GM19351 (cell line): ENCODE results near the gene RCL1.
"Not testable (repeated sequence)": the region's sequence is repeated elsewhere in the genome, so short reads cannot be mapped to it uniquely, and the experiment has no call there.

Source experiments
- ATAC-seq: cut with Tn5 transposase; IDR thresholded peaks from one replicate; pipeline ENCODE4 v1.9.1; 2021; ENCODE audit warnings: mild to moderate bottlenecking, moderate library complexity; ENCODE audit not compliant: unreplicated experiment

Gene RCL1

DNA sequence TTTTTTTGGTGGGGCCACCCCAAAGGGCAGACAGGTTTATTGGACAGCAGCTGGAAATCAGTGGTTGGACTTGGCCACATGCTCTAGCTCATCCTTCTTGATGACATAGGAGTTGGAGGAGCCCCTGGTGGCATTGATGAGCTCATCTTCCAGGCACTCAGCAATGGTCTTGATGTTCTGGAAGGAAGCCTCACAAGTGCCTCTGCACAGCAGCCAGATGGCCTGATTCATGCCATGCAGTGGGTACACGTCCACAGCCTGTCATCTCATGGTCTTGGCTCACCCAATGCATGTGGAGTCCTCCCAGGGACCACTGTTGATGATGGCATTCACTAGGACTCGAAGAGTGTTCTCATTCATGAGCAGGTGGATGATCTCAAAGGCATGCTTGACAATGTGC, 11.3 kb upstream of the RCL1 start:
- ATAC-seq: no peak

DNA sequence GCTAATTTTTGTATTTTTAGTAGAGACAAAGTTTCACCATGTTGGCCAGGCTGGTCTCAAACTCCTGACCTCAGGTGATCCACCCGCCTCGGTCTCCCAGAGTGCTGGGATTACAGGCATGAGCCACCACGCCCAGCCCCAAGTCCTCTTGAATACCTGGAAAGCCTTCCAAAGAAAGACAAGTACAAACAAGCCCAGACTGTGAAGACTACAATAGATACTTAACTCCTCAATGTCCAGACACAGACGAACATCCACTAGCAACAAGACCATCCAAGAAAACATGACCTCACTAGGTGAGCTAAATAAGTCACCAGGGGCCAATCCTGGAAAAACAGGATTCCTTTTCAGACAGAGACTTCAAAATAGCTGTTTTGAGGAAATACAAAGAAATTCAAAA, 9.6 kb upstream of the RCL1 start:
- not testable (repeated sequence) for ATAC-seq

DNA sequence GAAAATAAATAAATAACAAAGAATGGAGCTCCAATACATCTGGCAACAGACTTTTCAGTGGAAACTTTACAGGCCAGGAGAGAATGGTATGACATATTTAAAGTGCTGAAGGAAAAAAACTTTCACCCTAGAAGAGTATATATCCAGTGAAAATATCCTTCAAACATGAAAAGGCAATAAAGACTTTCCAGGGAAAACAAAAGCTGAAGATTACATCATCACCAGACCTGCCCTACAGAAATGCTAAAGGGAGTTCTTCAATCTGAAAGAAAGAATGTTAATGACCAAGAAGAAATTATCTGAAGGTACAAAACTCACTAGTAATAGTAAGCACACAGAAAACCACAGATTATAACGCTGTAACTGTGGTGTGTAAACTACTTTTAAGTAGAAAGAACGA, 8.3 kb upstream of the RCL1 start:
- no peak for ATAC-seq

DNA sequence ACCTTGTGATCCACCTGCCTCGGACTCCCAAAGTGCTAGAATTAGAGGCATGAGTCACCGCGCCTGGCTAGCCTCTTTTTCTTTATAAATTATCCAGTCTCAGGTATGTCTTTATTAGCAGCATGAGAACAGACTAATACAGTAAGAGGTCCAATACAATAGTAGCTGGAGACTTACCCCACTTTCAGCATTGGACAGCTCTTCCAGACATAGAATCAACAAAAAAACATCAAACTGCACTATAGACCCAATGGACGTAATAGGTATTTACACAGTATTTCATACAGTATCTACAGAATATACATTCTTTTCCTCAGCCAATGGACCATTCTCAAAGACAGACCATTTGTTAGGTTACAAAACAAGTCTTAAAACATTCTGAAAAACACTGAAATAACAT, 6.1 kb upstream of the RCL1 start:
- ATAC-seq: no peak

DNA sequence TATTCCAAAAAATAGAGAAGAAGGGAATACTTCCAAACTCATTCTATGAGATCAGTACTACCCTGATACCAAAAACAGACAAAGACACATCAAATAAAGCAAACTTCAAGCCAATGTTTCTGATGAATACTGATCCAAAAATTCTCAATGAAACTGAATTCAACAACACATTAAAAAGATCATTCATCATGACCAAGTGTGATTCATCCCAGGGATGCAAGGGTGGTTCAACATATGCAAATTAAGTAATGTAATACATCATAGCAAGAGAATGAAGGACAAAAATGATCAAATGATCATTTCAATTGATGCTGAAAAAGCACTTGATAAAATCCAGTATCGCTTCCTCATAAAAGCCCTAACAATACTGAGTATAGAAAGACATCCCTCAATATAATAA, 4.9 kb upstream of the RCL1 start:
- no peak for ATAC-seq

DNA sequence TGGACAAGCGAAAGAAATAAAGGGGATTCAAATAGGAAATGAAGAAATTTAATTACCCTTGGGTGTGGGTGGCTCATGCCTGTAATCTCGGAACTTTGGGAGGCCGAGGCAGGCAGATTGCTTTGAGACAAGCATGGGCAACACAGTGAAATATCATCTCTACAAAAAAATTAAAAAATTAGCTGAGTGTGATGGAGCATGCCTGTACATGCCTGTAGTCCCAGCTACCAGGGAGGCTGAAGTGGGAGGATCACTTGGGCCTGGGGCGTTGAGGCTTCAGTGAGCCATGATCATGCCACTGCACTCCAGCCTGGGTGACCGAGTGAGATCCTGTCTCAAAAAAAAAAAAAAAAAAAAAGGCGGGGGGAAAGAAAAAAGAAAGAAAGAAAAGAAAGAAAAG, 4.0 kb upstream of the RCL1 start:
- ATAC-seq: no peak

DNA sequence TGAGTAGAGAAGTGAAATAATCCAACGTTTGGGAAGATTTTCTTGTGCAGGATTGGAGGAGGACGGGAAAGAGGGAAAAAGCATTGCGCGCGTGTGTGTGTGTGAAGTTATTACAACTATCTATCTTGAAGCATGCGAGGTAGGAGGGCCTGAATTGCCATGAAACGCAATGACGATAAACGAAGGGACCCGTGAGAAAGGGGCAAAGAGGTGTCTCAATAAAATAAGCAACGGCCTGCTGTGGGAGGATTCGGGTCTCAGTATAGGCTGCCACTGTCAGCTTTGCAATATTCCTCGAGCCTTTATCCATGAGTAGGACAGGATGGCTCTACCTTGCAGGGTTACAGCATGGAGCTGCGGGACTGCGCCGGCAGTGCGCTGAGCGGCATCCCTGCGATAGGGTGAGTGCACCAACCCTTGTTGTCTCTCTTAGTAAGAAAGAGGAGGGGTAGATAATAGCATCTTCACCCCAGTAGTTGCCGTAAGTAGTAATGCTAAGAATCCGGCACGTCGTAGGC, 631 bp upstream of the RCL1 start:
- ATAC-seq: peak; percentile 39

DNA sequence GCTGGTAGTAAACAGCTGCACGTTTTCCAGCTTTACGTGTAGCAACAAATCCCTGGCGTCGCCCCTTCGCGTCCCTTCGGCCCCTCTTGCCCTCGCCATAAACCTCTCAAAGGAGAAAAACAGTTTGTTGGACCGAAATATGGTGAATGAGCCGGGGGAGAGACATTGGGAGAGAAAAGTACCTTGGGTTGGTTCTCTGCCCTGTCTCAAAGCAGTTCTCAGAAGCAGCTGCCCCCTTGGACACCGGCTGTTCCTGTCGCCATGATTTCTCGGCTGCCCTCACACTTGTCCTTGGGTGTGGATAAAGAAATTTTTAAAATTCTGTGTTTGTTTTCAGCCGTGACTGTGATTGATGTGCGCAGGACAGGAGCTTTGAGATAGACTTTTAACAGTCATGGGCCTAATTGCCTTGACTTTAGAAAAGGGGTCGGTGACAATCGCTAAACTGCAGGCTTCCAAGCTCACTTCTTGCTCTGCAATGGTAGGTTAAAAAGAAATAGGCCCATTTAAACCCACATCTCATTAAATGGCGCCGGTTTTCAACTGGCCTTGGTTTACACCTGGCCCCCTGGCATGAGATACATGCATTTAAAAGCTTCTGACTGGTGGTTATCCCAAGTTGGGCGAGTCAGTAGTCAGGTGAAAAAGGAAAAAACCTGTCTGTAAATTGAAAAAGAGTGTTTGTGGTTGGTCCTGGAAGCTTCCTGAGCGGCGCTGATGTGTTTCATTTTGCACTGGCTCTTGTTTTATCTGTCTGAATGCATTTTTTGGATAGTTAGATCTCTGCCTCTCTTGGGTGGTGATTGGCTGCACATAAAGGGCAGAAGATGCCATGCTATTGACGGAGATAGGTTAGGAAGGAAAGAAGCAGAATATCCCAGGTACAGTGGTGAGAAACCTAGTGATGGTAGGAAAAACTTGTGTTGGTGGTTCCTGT, 983 bp downstream of the RCL1 start:
- no peak for ATAC-seq

DNA sequence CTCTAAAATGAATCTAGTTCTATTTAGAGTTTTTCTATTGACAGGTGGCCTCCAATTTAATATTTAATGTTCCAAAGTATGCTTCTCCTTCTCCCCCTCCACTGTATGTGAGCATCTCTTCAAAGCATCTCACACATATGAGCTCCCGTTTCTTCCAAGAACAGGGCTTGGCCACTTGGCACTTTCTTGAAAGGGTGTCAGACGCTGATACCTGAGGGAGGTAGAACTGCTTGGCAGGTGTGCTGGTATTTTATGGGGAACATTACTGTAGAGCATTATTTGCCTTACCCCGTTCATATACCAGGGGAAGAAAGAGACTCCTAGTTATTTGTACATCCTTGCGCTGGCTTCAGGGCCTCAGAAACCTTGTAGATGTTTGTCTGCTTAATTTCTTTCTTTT, 1.9 kb downstream of the RCL1 start:
- ATAC-seq: no peak

DNA sequence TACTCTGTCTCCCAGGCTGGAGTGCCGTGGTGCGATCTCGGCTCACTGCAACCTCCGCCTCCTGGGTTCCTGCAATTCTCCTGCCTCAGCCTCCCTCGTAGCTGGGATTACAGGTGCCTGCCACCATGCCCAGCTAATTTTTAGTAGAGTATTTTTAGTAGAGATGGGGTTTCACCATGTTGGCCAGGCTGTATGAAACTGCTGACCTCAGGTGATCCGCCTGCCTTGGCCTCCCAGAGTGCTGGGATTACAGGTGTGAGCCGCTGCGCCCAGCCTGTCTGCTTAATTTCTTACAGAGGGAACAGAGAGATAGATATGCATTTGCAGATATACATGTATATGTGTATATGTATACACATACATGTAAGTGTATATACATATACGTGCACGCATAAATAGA, 2.4 kb downstream of the RCL1 start:
- ATAC-seq: not testable (repeated sequence)

DNA sequence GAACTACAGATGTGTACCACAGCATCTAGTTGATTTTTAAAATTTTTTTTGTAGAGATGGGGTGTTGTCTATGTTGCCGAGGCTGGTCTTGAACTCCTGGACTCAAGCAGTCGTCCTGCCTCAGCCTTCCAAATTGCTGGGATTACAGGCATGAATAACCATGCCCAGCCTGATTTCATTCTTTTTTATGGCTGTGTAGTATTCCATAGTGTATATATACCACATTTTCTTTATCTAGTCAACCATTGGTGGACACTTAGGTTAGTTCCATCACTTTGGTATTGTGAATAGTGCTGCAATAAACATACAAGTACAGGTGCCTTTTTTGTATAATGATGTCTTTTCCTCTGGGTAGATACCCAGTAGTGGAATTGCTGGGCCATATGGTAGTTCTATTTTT, 3.8 kb downstream of the RCL1 start:
- ATAC-seq: no peak

DNA sequence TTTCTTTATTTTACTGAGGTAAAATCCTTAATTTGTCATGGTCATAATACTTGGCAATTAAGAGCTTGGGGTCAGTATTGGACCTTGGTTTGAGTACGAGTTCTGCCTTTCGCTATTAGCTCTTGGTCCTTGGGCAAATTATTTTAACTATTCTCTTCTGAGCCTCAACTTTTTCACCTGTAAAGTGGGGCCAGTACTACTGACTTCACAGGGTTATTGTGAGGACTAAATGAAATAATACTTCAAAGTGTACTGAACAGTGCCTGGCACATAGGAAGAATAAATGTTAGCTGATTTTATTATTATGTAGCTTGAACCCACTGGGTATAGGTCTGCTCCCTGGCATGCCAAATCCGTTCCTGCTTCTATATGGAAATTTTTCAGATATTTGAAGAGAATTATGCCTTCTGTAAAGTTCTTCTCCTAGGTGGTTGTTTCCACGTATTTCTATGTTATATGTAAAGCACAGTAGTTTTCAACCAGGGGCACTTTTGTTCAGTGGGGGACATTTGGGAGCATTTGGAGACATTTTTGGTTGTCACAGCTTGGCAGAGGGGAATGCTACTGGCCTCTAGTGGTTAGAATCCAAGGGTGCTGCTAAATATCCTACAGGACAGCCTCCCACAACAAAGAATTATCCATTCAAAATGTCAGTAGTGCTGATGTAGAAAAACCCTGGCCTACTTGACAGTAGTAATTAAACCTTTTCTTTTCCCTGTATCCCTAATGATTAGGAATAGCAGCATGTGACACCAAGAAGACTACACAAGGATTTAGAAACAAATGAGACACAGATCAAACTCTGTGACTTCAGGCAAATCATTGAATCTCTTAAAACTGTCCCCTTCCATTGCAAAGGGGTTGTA, 4.5 kb downstream of the RCL1 start:
- ATAC-seq: no peak

DNA sequence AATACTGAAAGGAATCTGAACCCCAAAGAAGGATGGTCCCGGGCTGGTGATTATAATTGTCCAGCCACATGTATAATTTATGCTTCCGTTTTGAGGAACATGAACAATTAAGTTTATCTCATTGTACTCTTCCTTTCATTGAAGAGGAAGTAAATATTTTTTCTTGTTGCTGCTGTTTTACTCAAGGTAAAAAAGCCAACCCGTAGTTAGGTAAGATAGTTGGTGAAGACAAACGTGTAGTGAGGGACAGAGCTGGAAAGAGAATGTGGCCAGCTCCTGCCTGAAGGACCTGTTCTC, 5.1 kb downstream of the RCL1 start:
- no peak for ATAC-seq

DNA sequence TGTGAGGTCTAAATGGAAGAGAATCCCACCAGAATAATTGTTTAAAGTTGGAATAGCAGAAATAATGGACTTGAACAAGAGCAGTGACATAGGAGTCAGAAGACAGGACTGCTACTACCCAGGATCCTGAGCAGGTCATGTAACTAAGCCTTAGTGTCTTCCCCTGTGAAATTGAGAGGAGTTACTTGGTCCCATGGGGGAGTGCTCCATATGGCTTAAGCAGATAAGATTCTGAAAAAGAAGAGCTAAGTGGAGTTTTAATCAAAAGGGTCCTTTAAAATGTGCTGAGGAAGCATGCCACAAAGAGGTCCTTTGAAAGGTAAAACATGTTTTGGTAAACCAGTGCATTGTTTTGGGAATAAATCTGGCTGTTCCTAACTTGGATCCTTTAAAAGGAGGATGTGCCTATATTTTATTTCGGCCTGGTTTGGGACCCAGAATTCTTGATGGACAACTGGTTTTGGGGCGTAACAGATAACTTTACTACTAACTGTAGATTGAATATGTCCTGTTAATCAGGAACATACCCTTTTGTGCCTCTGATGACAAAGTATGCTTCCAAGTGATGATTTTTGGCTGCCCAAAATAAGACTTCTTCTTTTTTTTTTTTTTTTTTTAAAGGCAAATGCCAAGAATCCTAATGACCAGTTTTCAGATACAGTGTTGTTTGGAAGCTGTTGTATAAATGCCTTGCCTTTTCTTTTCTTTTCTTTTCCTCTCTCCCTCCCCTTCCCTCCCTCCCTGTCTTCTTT, 5.7 kb downstream of the RCL1 start:
- no peak for ATAC-seq

DNA sequence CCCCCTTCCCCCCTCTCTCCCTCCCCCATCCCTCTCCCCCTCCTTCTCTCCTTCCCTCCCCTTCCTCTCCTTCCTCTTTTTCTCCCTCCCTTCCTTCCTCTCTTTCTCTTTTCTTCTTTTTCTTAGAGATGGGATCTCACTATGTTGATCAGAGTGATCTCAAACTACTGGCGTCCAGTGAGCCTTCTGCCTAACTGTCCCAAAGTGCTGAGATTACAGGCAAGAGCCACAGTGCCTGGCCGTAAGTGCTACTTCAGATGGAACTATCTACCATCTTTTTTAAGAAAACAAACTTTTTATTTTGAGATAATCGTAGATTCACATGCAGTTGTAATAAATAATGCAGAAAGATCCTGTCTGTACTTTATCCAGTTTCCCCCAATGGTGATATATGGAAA, 6.3 kb downstream of the RCL1 start:
- ATAC-seq: no peak

DNA sequence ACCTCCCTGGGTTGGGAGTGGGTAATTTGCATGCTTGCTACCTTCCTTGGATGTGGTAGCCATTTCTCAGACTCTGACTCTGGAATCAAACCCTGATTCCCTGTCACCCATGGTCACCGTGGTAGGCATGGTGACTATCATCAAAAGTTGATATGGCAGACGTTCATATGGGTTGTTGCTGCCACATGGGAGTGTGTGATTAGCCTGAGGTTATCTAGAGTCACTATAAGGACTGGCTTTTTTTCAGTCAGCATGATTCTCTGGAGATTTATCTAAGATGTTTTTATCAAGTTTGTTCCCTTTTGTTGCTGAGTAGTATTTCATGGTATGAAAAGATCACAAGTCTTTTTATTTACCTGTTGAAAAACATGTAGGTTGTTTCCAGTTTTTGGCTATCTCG, 7.0 kb downstream of the RCL1 start:
- no peak for ATAC-seq

DNA sequence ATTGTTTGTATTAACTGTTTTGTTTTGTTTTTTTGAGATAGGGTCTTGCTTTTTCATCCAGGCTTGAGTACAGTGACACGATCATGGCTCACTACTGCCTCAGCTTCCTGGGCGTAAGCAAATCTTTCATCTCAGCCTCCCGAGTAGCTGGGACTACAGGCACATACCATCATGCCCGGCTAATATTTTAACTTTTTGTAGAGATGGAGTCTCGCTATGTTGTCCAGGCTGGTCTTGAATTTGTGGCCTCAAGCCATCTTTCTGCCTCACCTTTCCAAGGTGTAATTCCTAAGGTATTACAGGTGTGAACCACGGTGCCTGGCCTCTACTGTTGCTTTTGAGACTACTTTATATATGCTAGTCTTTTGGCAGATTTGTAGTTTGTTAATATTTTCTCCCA, 8.4 kb downstream of the RCL1 start:
- no peak for ATAC-seq

DNA sequence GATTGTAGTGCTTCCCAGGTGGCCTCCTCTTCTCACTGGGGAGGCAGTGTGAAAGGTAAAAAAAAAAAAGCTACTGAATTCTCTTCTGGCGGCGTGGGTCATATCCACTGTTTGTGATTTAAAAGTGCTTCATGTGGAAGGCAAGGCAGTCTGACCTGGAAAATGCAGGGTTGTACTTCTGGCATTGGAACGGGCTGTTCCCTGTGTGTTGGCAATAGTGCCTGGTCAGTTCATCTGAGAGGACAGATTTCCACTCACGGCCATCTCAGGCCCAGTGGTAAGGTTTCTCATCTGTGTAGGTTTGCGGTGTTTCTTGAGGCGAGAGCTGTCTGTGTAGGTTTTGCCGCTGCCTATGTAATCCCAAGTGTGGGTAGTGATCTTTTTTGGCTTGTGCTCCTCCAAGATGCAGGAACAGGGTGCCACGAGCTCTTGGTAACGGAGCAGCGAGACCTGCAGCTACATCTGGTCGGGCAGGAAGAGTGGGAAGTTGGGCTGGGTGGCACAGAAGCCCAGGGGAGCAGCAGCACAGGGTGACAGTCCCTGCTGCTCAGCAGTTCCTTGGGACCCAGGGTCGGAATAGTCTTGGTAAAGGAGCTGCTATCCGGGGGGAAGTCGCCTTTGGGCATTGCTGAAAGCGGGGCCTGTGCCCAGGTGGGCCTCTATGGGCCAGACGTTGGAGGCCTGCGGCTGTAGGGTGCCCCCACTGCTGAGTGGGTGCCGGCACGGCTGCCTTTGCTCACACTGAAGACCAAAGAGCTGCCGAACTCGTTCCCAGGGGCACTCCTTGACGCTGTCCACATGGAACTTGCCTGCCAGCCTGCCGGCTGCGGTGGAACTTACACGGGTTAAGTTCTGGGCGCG, 11.2 kb downstream of the RCL1 start:
- ATAC-seq: no peak

DNA sequence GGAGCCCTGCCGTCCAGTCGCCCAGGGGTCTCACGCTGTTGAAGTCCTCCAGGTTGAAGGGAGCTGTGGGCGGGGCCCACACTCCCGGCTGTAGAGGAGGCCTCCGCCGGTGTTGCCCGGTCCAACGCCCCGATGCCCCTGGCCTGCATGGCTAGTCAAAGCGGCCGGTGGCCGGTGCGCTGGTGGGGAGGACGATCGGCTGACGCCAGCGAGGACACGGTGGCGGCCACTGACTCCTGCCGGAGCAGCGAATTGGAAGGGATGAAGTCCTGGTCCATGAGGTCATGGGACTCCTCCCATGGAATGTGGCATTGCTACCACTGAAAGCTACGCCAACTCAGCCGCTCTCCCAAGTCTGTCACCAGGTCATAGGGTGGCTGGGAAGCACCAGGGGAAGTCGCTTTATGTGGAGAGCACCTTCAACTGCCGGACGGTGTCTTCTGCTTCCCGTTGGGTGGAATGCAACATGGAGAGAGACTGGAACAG, 11.8 kb downstream of the RCL1 start:
- ATAC-seq: no peak
